Measurements from ENCODE around the gene PODXL.

PODXL gene

GRCh38 chr7:131498237-131498885 is 58.1 kb downstream of the PODXL start:
- no peak for DNase-seq (ENCODE audit: low read depth)
- no peak for TF ChIP-seq CTCF (IDR thresholded peaks at IDR 0.05; ENCODE audit: insufficient read depth, low read depth, low read length, missing control alignments)
- no peak overlapping the region for H3K4me3 ChIP-seq (ENCODE audit: low read depth, low read length)

DNA sequence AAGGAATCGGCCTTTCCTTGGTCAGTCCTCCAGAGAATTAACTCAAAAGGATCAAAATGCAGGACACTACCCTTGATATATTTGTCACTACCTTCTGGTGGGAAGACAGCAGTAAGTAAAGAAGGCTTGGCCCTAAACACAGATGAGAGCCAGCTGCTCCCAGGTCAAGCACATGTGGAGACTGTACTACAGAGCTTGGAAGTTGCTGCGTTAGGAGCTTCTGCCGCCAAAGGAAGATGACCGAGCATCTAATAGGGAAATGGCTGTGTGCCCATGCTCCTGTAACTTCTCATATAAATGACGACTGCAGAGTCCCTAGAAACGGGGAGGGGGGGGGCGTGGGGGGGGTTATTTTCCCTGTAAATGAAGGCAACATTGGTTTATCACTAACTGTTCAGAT is 59.0 kb downstream of the PODXL start:
- no peak for DNase-seq (ENCODE audit: low read depth)
- no peak overlapping the region for H3K4me3 ChIP-seq (ENCODE audit: low read depth, low read length)
- no peak for TF ChIP-seq CTCF (IDR thresholded peaks at IDR 0.05; ENCODE audit: insufficient read depth, low read depth, low read length, missing control alignments)

DNA sequence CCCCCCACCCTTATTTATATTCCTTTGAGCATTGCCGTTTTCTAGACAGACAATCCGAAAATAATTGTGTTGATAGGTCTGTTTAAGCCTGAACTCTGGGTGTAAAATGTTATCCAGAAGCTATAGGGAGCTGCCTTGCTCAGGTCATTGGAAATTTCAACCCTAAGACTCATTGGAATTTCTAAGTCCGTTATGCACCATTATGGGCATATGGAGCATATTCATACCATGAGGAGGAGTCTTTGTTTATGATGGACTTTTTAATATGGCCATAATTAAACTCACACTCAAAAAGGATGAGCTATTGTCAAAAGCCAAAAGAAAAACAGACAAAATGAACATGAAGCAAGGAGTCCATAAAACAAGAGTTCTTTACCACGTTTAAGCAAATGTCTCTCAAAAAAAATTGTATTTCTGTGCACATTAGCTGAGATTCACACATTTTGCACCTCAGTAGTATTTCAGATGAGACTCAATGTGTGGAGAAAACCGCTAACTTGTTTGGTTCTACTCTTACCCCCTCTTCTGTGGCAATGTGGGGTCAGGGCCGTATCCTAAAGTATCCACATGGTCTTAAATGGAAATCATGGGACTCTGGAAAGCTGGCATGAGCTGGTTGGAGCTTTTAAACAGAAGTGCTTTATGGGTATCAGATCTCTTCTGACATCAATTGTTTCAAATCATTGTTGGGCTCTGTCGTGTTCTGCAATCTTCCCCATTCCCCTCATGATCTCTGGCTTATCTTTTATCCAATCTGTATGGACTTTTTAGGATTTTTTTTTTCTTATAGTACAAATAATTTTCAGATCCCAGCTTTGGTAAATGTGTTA is 60.5 kb downstream of the PODXL start:
- no peak for DNase-seq (ENCODE audit: low read depth)
- no peak for TF ChIP-seq CTCF (IDR thresholded peaks at IDR 0.05; ENCODE audit: insufficient read depth, low read depth, low read length, missing control alignments)
- H3K4me3 ChIP-seq (ENCODE audit: low read depth, low read length), result no peak overlapping the region

DNA sequence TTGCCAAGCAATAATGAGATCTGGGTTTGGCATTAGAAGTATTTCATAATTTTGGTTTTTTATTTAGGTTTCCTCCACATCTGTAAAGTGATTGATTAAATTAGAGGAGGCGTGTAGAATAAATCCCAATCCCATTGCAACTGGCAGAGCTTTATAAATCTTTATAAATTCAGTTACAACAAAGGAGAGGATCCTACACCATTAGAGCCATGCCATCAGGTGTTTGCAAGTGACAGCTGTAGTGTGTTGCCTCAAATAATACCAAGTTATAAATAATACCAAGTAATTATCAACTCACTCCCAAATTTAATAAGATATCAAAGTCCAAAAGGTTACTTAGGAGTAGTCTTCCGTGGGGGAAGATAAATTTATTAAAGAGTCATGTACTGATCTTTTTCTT is 62.2 kb downstream of the PODXL start:
- no peak overlapping the region for H3K4me3 ChIP-seq (ENCODE audit: low read depth, low read length)
- no peak for DNase-seq (ENCODE audit: low read depth)
- TF ChIP-seq CTCF (IDR thresholded peaks at IDR 0.05; ENCODE audit: insufficient read depth, low read depth, low read length, missing control alignments), result no peak

DNA sequence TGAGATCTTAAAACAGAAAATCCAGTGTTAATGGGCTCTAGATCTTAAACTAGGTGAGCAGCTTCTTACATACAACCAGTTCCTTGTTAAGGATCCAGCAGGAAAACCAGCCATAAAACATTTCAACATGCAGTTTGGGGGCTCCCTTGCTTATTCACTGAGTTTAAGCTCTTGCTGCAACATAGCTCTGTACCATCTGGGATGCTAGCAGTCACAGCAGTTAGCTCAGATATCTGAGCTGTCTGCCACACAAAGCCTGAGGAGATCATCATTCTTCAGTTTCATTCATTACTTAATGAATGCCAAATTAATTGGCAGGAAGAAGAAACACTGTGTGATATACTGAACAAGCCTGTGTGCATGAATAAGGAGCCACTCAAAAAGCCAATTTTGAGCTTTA is 62.8 kb downstream of the PODXL start:
- no peak for TF ChIP-seq CTCF (IDR thresholded peaks at IDR 0.05; ENCODE audit: insufficient read depth, low read depth, low read length, missing control alignments)

DNA sequence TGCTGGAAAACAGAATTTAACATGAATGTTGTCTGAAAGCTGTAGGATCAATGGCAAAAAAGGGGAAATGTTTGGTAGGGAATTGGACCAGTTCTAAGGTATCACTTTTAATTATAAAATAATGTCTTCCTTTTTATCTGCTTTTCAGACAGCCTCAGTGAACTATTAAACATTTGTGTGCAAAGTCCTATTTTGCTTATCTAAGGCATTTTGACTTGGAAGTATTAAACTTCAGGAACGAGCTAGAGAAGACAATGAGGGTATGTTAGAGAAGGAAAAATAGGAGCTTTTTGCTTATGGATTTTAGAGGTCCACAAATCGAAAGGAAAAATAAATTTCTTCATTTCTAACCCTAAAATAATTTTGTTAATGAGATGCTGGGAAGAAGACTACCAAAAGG is 63.3 kb downstream of the PODXL start:
- no peak overlapping the region for H3K4me3 ChIP-seq (ENCODE audit: low read depth, low read length)
- TF ChIP-seq CTCF (IDR thresholded peaks at IDR 0.05; ENCODE audit: insufficient read depth, low read depth, low read length, missing control alignments), result no peak
- DNase-seq (ENCODE audit: low read depth), result no peak

More for the DNA sequence above, 62.8 kb downstream of the PODXL start:
- H3K4me3 ChIP-seq (ENCODE audit: low read depth, low read length), result no peak overlapping the region
- no peak for DNase-seq (ENCODE audit: low read depth)

Measured in GM12865 (cell line).